Trophoblast cell (in vitro differentiated cells and primary cell): ENCODE results near the gene AIPL1.

ENCODE experiments used
- DNase-seq, 2 donors: peaks; one replicate each; pipeline ENCODE4 v3.0.0-alpha.2; 2016
- H2AFZ ChIP-seq: 2 replicates; pipeline ENCODE4 v1.6.1; 2013; ENCODE audit warnings: low read length, moderate library complexity, mild to moderate bottlenecking; ENCODE audit not compliant: insufficient read depth, poor library complexity
- H2AK5ac ChIP-seq: 2 replicates; pipeline ENCODE4 v1.6.1; 2013; ENCODE audit warnings: mild to moderate bottlenecking, low read length
- H2BK120ac ChIP-seq: 2 replicates; pipeline ENCODE4 v1.6.1; 2013; ENCODE audit warnings: low read length, mild to moderate bottlenecking, moderate library complexity; ENCODE audit not compliant: insufficient read depth, poor library complexity
- H2BK12ac ChIP-seq: 2 replicates; pipeline ENCODE4 v1.6.1; 2013; ENCODE audit warnings: mild to moderate bottlenecking, low read length, moderate library complexity
- H2BK5ac ChIP-seq: 2 replicates; pipeline ENCODE4 v1.6.1; 2013; ENCODE audit warnings: low read length, low read depth, moderate library complexity, mild to moderate bottlenecking; ENCODE audit not compliant: poor library complexity
- H3K14ac ChIP-seq: 2 replicates; pipeline ENCODE4 v1.6.1; 2013; ENCODE audit warnings: mild to moderate bottlenecking, low read length
- H3K18ac ChIP-seq: 2 replicates; pipeline ENCODE4 v1.6.1; 2013; ENCODE audit warnings: mild to moderate bottlenecking, low read length
- H3K23ac ChIP-seq: 2 replicates; pipeline ENCODE4 v1.6.1; 2013; ENCODE audit warnings: low read length
- H3K27ac ChIP-seq: 2 replicates; pipeline ENCODE4 v1.5.1; 2013; ENCODE audit warnings: low read depth, mild to moderate bottlenecking, inconsistent platforms, low read length, moderate library complexity
- H3K27me3 ChIP-seq: 2 replicates; pipeline ENCODE4 v1.6.1; 2013; ENCODE audit warnings: inconsistent platforms, mild to moderate bottlenecking, low read length, moderate library complexity; ENCODE audit not compliant: insufficient read depth
- H3K36me3 ChIP-seq, 2 experiments: 1 replicate in 1 of 2; 2 replicates in 1 of 2; pipeline ENCODE4 v1.6.1; 2013; ENCODE audit warnings: low read length in 2 of 2, mild to moderate bottlenecking in 2 of 2, moderate library complexity in 1 of 2; ENCODE audit not compliant: insufficient read depth in 2 of 2, control insufficient read depth in 1 of 2
- H3K4ac ChIP-seq: 2 replicates; pipeline ENCODE4 v1.6.1; 2013; ENCODE audit warnings: low read depth, mild to moderate bottlenecking, low read length, moderate library complexity
- H3K4me1 ChIP-seq, 2 experiments: 1 replicate in 1 of 2; 2 replicates in 1 of 2; pipeline ENCODE4 v1.6.1; 2013; ENCODE audit warnings: low read length in 2 of 2, mild to moderate bottlenecking in 2 of 2, moderate library complexity in 1 of 2; ENCODE audit not compliant: insufficient read depth in 2 of 2, control insufficient read depth in 1 of 2
- H3K4me2 ChIP-seq: 2 replicates; pipeline ENCODE4 v1.6.1; 2013; ENCODE audit warnings: inconsistent platforms, mild to moderate bottlenecking, low read length, moderate library complexity
- H3K4me3 ChIP-seq: 2 replicates; pipeline ENCODE4 v1.5.1; 2013; ENCODE audit warnings: mild to moderate bottlenecking, low read depth, low read length, inconsistent platforms
- H3K79me1 ChIP-seq: one replicate; pipeline ENCODE4 v1.6.1; 2013; ENCODE audit warnings: low read length
- H3K79me2 ChIP-seq: 2 replicates; pipeline ENCODE4 v1.6.1; 2013; ENCODE audit warnings: low read length, mild to moderate bottlenecking; ENCODE audit not compliant: control insufficient read depth, insufficient read depth, poor library complexity
- H3K9ac ChIP-seq: 2 replicates; pipeline ENCODE4 v1.6.1; 2013; ENCODE audit warnings: mild to moderate bottlenecking, low read length
- H3K9me3 ChIP-seq: 2 replicates; pipeline ENCODE4 v1.6.1; 2013; ENCODE audit warnings: low read depth, mild to moderate bottlenecking, control low read depth, inconsistent platforms, low read length; ENCODE audit not compliant: insufficient read depth
- H4K12ac ChIP-seq: 2 replicates; pipeline ENCODE4 v1.6.1; 2013; ENCODE audit warnings: low read depth, mild to moderate bottlenecking, low read length, moderate library complexity
- H4K8ac ChIP-seq: 2 replicates; pipeline ENCODE4 v1.6.1; 2013; ENCODE audit warnings: low read depth, mild to moderate bottlenecking, low read length, moderate library complexity
- H4K91ac ChIP-seq: one replicate; pipeline ENCODE4 v1.6.1; 2013; ENCODE audit warnings: low read depth, mild to moderate bottlenecking, low read length, moderate library complexity
- WGBS: extraction: QIAGEN DNeasy Blood & Tissue Kit; methylation state at CpG from one replicate; pipeline ENCODE4 v1.1.7; 2013; ENCODE audit warnings: missing lambda C conversion rate; ENCODE audit not compliant: insufficient read length, insufficient coverage; ENCODE audit errors: extremely low coverage; 5-methylcytosine and 5-hydroxymethylcytosine counted together

Gene AIPL1

GRCh38 chr17:6393351-6393952, 41.5 kb downstream of the AIPL1 start:
- Histone ChIP-seq H3K14ac (no peak overlapping the region), H3K9me3 (peaks cover 4% of the 10 kb centered on the region), H4K91ac (peak overlapping the region; percentile 32), H3K79me1 (no peaks in the 10 kb centered on the region), H3K27me3 (no peaks in the 10 kb centered on the region), H4K8ac (no peak overlapping the region), H2BK120ac (no peak overlapping the region), H3K4me2 (no peak overlapping the region), H3K4ac (no peak overlapping the region), H2AFZ (no peak overlapping the region), H2BK5ac (no peak overlapping the region), H3K36me3 (no peaks in the 10 kb centered on the region), H3K18ac (no peak overlapping the region), H3K79me2 (no peaks in the 10 kb centered on the region), H3K4me3 (no peak overlapping the region), H2AK5ac (no peak overlapping the region), H2BK12ac (peak overlapping the region; percentile 72), H3K23ac (no peak overlapping the region), H4K12ac (no peak overlapping the region), H3K4me1 (peaks cover 9 to 15% of the 10 kb centered on the region in 2 experiments), H3K9ac (no peak overlapping the region), H3K27ac (peak overlapping the region; percentile 65)
- DNase-seq, result no peak
- WGBS, result no CpG with 5 or more reads among the region's 15 CpGs

GRCh38 chr17:6392609-6393350, 42.1 kb downstream of the AIPL1 start:
- Histone ChIP-seq H3K4ac (no peak overlapping the region), H3K23ac (no peak overlapping the region), H3K27ac (peak overlapping the region; percentile 65), H4K12ac (no peak overlapping the region), H2AFZ (no peak overlapping the region), H3K79me1 (no peaks in the 10 kb centered on the region), H4K8ac (peak overlapping the region; percentile 32), H3K14ac (peak overlapping the region; percentile 22), H3K4me2 (peak overlapping the region; percentile 50), H3K36me3 (no peaks in the 10 kb centered on the region), H4K91ac (peak overlapping the region; percentile 32), H3K79me2 (no peaks in the 10 kb centered on the region), H3K4me1 (peaks cover 9 to 15% of the 10 kb centered on the region in 2 experiments), H3K9me3 (peaks cover 4% of the 10 kb centered on the region), H3K4me3 (no peak overlapping the region), H2AK5ac (peak overlapping the region; percentile 32), H3K18ac (no peak overlapping the region), H3K27me3 (no peaks in the 10 kb centered on the region), H3K9ac (no peak overlapping the region), H2BK5ac (peak overlapping the region; percentile 19), H2BK12ac (peak overlapping the region; percentile 72), H2BK120ac (no peak overlapping the region)
- WGBS, result no CpG with 5 or more reads among the region's 13 CpGs
- DNase-seq, result peak in 1 of 2 donors; percentile 12

- H3K18ac ChIP-seq, result no peak overlapping the region
- H3K27me3 ChIP-seq, result no peaks in the 10 kb centered on the region
- H2AK5ac ChIP-seq, result no peak overlapping the region
- H2BK12ac ChIP-seq, result no peak overlapping the region
- no peaks in the 10 kb centered on the region for H3K36me3 ChIP-seq
- no peak overlapping the region for H4K12ac ChIP-seq
- H3K4me2 ChIP-seq, result no peak overlapping the region
- no peak overlapping the region for H4K91ac ChIP-seq
- H3K9ac ChIP-seq, result no peak overlapping the region
- H4K8ac ChIP-seq, result no peak overlapping the region
- H2BK5ac ChIP-seq, result no peak overlapping the region
- H3K4ac ChIP-seq, result no peak overlapping the region
- no peak overlapping the region for H3K27ac ChIP-seq
- H3K23ac ChIP-seq, result no peak overlapping the region
- no peak overlapping the region for H3K14ac ChIP-seq
- H3K9me3 ChIP-seq, result peaks cover 3% of the 10 kb centered on the region
- WGBS, result no CpG with 5 or more reads among the region's 11 CpGs
- no peak overlapping the region for H2AFZ ChIP-seq
- peaks cover 6 to 8% of the 10 kb centered on the region in 2 experiments for H3K4me1 ChIP-seq
- H3K79me2 ChIP-seq, result no peaks in the 10 kb centered on the region
- no peaks in the 10 kb centered on the region for H3K79me1 ChIP-seq
- DNase-seq, result no peak
- no peak overlapping the region for H2BK120ac ChIP-seq
- H3K4me3 ChIP-seq, result no peak overlapping the region
Observed at GRCh38 chr17:6388416-6388815, 46.5 kb downstream of the AIPL1 start.

GRCh38 chr17:6387858-6388257, 47.1 kb downstream of the AIPL1 start:
- no peak overlapping the region for H2BK120ac ChIP-seq
- no peak for DNase-seq
- peaks cover 0 to 3% of the 10 kb centered on the region in 2 experiments for H3K4me1 ChIP-seq
- no peaks in the 10 kb centered on the region for H3K36me3 ChIP-seq
- H3K18ac ChIP-seq, result no peak overlapping the region
- H3K79me1 ChIP-seq, result no peaks in the 10 kb centered on the region
- no peak overlapping the region for H3K23ac ChIP-seq
- no peak overlapping the region for H3K9ac ChIP-seq
- no peak overlapping the region for H4K8ac ChIP-seq
- no peak overlapping the region for H2BK5ac ChIP-seq
- H4K12ac ChIP-seq, result no peak overlapping the region
- no peak overlapping the region for H3K4me2 ChIP-seq
- no peak overlapping the region for H2BK12ac ChIP-seq
- no peaks in the 10 kb centered on the region for H3K79me2 ChIP-seq
- no peak overlapping the region for H3K4me3 ChIP-seq
- no peak overlapping the region for H2AK5ac ChIP-seq
- no peak overlapping the region for H2AFZ ChIP-seq
- no peak overlapping the region for H4K91ac ChIP-seq
- no CpG with 5 or more reads among the region's 8 CpGs for WGBS
- H3K27ac ChIP-seq, result no peak overlapping the region
- peaks cover 3% of the 10 kb centered on the region for H3K9me3 ChIP-seq
- no peak overlapping the region for H3K4ac ChIP-seq
- no peaks in the 10 kb centered on the region for H3K27me3 ChIP-seq
- H3K14ac ChIP-seq, result no peak overlapping the region
